Right lobe of liver (tissue), 6 donors: ENCODE data around the gene GPATCH8. TPM values are rescaled to one million over a fixed set of nuclear protein-coding genes. Genes with fewer than 3 reads are reported as not detected.

ENCODE experiments used
- ATAC-seq, 4 donors: fragments of 200-7000 bp; cut with Tn5 transposase; one replicate each; pipeline ENCODE4 v1.9.1; 2020; ENCODE audit warnings: mild to moderate bottlenecking in 4 of 4, moderate library complexity in 4 of 4
- DNase-seq, 3 donors: peaks; one replicate each; pipeline ENCODE4 v3.0.0-alpha.2; 2020
- H3K27ac ChIP-seq, 3 donors: fragments of 200-600 bp; one replicate each; pipeline ENCODE4 v1.8.0; 2022
- H3K27me3 ChIP-seq, 2 donors: fragments of 200-600 bp; one replicate each; pipeline ENCODE4 v1.8.0; 2022
- H3K36me3 ChIP-seq, 4 donors: fragments of 200-600 bp; sonication (generic) in 1 of 4; one replicate each; pipeline versions ENCODE4 v1.5.1 to v1.8.0; 2017 to 2022; ENCODE audit warnings: control low read depth in 1 of 4
- H3K4me1 ChIP-seq, 4 donors: fragments of 200-600 bp; sonication (generic) in 1 of 4; one replicate each; pipeline versions ENCODE4 v1.5.1 to v1.8.0; 2017 to 2022; ENCODE audit warnings: control low read depth in 1 of 4
- H3K4me3 ChIP-seq, 3 donors: fragments of 200-600 bp; one replicate each; pipeline ENCODE4 v1.8.0; 2022
- H3K9me3 ChIP-seq, 4 donors: fragments of 200-600 bp; sonication (generic) in 1 of 4; one replicate each; pipeline versions ENCODE4 v1.5.1 to v1.8.0; 2017 to 2022; ENCODE audit warnings: control low read depth in 1 of 4
- CTCF ChIP-seq, 4 donors: fragments of 200-600 bp in 3 of 4; fragments of 450-650 bp in 1 of 4; IDR thresholded peaks; one replicate each; pipeline versions ENCODE4 v1.5.1 to v1.8.0; 2016 to 2022; ENCODE audit warnings: antibody characterized with exemption in 4 of 4, mild to moderate bottlenecking in 2 of 4
- POLR2A ChIP-seq: fragments of 450-650 bp; IDR thresholded peaks from one replicate; pipeline ENCODE4 v1.6.1; 2017; ENCODE audit warnings: antibody characterized with exemption, mild to moderate bottlenecking
- WGBS: methylation state at CpG from one replicate; pipeline ENCODE4 v1.1.6; 2018; ENCODE audit warnings: low coverage, low lambda C conversion rate; ENCODE audit not compliant: insufficient coverage; ENCODE audit errors: missing lambda C conversion rate; 5-methylcytosine and 5-hydroxymethylcytosine counted together
- intact Hi-C, 2 donors: fragments of 100-400 bp; cut with DNase I; formaldehyde crosslinking; loops; one replicate each; pipeline versions ENCODE4 v1.11.2 to v1.14.1; 2022
- small RNA-seq, 2 experiments: library from RNA; depleted of rRNA; stranded (forward); fragments of <200 nt; gene quantifications; one replicate each; pipeline ENCODE3, GENCODE V24; 2016
- total RNA-seq, 6 experiments: library from RNA; depleted of rRNA in 2 of 6; stranded (reverse); fragments of >200 nt in 2 of 6; fragmentation: NEBNext Ultra II Directional in 3 of 6; extraction: Animal tissue kit (Norgen Biotek cat#: 25700) in 3 of 6; gene quantifications; one replicate each; pipeline versions ENCODE4 v1.1.0 to v1.2.4, GENCODE V29; 2016 to 2023
- donor health status: DM: no; HTN: yes; CAD: no.
- donor health status: DM: no; HTN: no; CAD: no.
- donor health status: DM: no; HTN: no; CAD: no.
- donor health status: DM: no; HTN: yes; CAD: no.
- donor health status: DM: no; HTN: yes; CAD: no.

The GPATCH8 gene
- total RNA-seq, 6 experiments from 2014 or later = 8.1 to 14.4 (median 13.1) TPM

- ATAC-seq = no peak
- Histone ChIP-seq H3K4me3 (no peak overlapping the region), H3K4me1 (peaks cover 0 to 6% (median 0%) of the 10 kb centered on the region in 4 donors), H3K27me3 (no peaks in the 10 kb centered on the region), H3K27ac (no peak overlapping the region), H3K36me3 (peaks cover 0 to 25% (median 10%) of the 10 kb centered on the region in 4 donors), H3K9me3 (no peaks in the 10 kb centered on the region)
- no peak for DNase-seq
- WGBS = 83% methylated on average over 2 of the region's 12 CpGs
- intact Hi-C loops = loop anchor here in 1 of 2 donors (10.0 kb wide), 1 partner anchor 135 kb away; the partner anchor contains the start of gene UBTF
- TF ChIP-seq CTCF (IDR thresholded peaks at IDR 0.05) (no peak), POLR2A (no peak)
Measured at GRCh38 chr17:44349553-44350070, 153.6 kb downstream of the GPATCH8 start.

- Histone ChIP-seq H3K4me1 (peaks cover 0 to 6% (median 0%) of the 10 kb centered on the region in 4 donors), H3K4me3 (no peak overlapping the region), H3K9me3 (no peaks in the 10 kb centered on the region), H3K27ac (no peak overlapping the region), H3K36me3 (peaks cover 0 to 25% (median 10%) of the 10 kb centered on the region in 4 donors), H3K27me3 (no peaks in the 10 kb centered on the region)
- TF ChIP-seq CTCF (IDR thresholded peaks at IDR 0.05) (no peak), POLR2A (no peak)
- intact Hi-C loops = no loop called here
- ATAC-seq (no peak), DNase-seq (no peak)
- WGBS = 80% methylated on average over 1 of the region's 6 CpGs
Measured at GRCh38 chr17:44348988-44349364, 154.2 kb downstream of the GPATCH8 start.

GRCh38 chr17:44348234-44348987 lies 154.8 kb downstream of the GPATCH8 start:
- 84% methylated on average over 2 of the region's 9 CpGs for WGBS
- H3K27ac ChIP-seq = no peak overlapping the region
- no peaks in the 10 kb centered on the region for H3K9me3 ChIP-seq
- no peak overlapping the region for H3K4me3 ChIP-seq
- ATAC-seq = peak in 1 of 4 donors; percentile 20
- intact Hi-C loops = no loop called here
- peaks cover 0 to 25% (median 10%) of the 10 kb centered on the region in 4 donors for H3K36me3 ChIP-seq
- peaks cover 0 to 6% (median 0%) of the 10 kb centered on the region in 4 donors for H3K4me1 ChIP-seq
- no peaks in the 10 kb centered on the region for H3K27me3 ChIP-seq
- TF ChIP-seq CTCF (IDR thresholded peaks at IDR 0.05) (no peak), POLR2A (no peak)
- DNase-seq = peak in 1 of 3 donors; percentile 49

Small RNA genes lying within 50 kb of the gene (small RNA-seq; reads per million reads assigned to genes)
- 0 reads per million in 2 experiments for gene RN7SL258P

Other genes with a start within 250 kb of the GPATCH8 start
- gene SLC4A1, start 235.3 kb downstream of the GPATCH8 start, total RNA-seq = 10 to 100 TPM in 1 of 6 experiments, 1 to 10 TPM in 2, under 1 TPM in 3; 0.06 to 31.8 (median 1.2) TPM
- gene RUNDC3A, start 194.8 kb downstream of the GPATCH8 start, total RNA-seq = under 1 TPM in 2 of 6 experiments, not detected in 4; 0.12 to 0.75 TPM
- gene SLC25A39, start 178.6 kb downstream of the GPATCH8 start, total RNA-seq = 100 to 1,000 TPM in 2 of 6 experiments, 10 to 100 TPM in 4; 56.3 to 111 (median 64.6) TPM
- 100 to 1,000 TPM in 5 of 6 experiments, 10 to 100 TPM in 1; 84.5 to 230 (median 150) TPM for gene GRN, start 158.1 kb downstream of the GPATCH8 start, total RNA-seq
- gene FAM171A2, start 139.6 kb downstream of the GPATCH8 start, total RNA-seq = under 1 TPM; 0.16 to 0.68 (median 0.39) TPM
- gene ITGA2B, start 113.8 kb downstream of the GPATCH8 start, total RNA-seq = 1 to 10 TPM in 2 of 6 experiments, under 1 TPM in 3, not detected in 1; 0.37 to 1.5 (median 0.49) TPM
- under 1 TPM; 0.11 to 0.64 (median 0.28) TPM for gene FZD2, start 54.1 kb upstream of the GPATCH8 start, total RNA-seq
- gene MEIOC, start 153.1 kb upstream of the GPATCH8 start, total RNA-seq = not detected
- gene CCDC43, start 186.4 kb upstream of the GPATCH8 start, total RNA-seq = 1 to 10 TPM; 4.5 to 8.4 (median 5.6) TPM
- 1 to 10 TPM in 5 of 6 experiments, under 1 TPM in 1; 0.81 to 2.3 (median 1.7) TPM for gene DBF4B, start 205.3 kb upstream of the GPATCH8 start, total RNA-seq